NCI-H2107 treated with DMSO at 0.1 percent for 48 hours (cell line): Measurements from ENCODE around the gene BLACAT1.

Experiments
- DNase-seq: peaks from one replicate; lab custom pipeline; 2025; ENCODE audit not compliant: unreplicated experiment; lab: John Stamatoyannopoulos, UW

The BLACAT1 gene

GRCh38 chr1:205456868-205457745, 1.3 kb upstream of the BLACAT1 start:
- DNase-seq = no peak

- no peak for DNase-seq
Observed at GRCh38 chr1:205456383-205456867, 580 bp upstream of the BLACAT1 start.

GRCh38 chr1:205454903-205455335, 926 bp downstream of the BLACAT1 start:
- no peak for DNase-seq

GRCh38 chr1:205453466-205453865, 2.4 kb downstream of the BLACAT1 start:
- no peak for DNase-seq

GRCh38 chr1:205452933-205453332, 2.9 kb downstream of the BLACAT1 start:
- DNase-seq = no peak

- DNase-seq = no peak
Observed at GRCh38 chr1:205452364-205452763, 3.5 kb downstream of the BLACAT1 start.

GRCh38 chr1:205451759-205452164, 4.1 kb downstream of the BLACAT1 start:
- DNase-seq = no peak

GRCh38 chr1:205451202-205451601, 4.6 kb downstream of the BLACAT1 start:
- no peak for DNase-seq

- no peak for DNase-seq
Observed at GRCh38 chr1:205450448-205450847, 5.4 kb downstream of the BLACAT1 start.

GRCh38 chr1:205449750-205450443, 5.9 kb downstream of the BLACAT1 start:
- DNase-seq = no peak

GRCh38 chr1:205449254-205449749, 6.5 kb downstream of the BLACAT1 start:
- no peak for DNase-seq

- no peak for DNase-seq
Observed at GRCh38 chr1:205448540-205449253, 7.1 kb downstream of the BLACAT1 start.

- no peak for DNase-seq
Observed at GRCh38 chr1:205447457-205448341, 8.1 kb downstream of the BLACAT1 start.

- DNase-seq = no peak
Observed at GRCh38 chr1:205446828-205447227, 9.0 kb downstream of the BLACAT1 start.

- no peak for DNase-seq
Observed at GRCh38 chr1:205445646-205445935, 10.3 kb downstream of the BLACAT1 start.

GRCh38 chr1:205444931-205445645, 10.8 kb downstream of the BLACAT1 start:
- peak; percentile 25 for DNase-seq

GRCh38 chr1:205444300-205444930, 11.4 kb downstream of the BLACAT1 start:
- DNase-seq = no peak

- no peak for DNase-seq
Observed at GRCh38 chr1:205443585-205444299, 12.1 kb downstream of the BLACAT1 start.
